H1 (cell line): ENCODE data around the gene CDCP1. TPM values are rescaled to one million over a fixed set of nuclear protein-coding genes. Genes with fewer than 3 reads are reported as not detected.

ENCODE experiments used
- CTCF ChIA-PET: fragments of 300-600 bp; sonication (Branson Sonifier 250); formaldehyde crosslinking; loops from one replicate; lab custom pipeline; 2021; ENCODE audit not compliant: partially characterized antibody; lab: Charles Lee
- POLR2A ChIA-PET: fragments of 300-600 bp; sonication (Branson Sonifier 250); formaldehyde crosslinking; loops from one replicate; lab custom pipeline; 2021; ENCODE audit warnings: inconsistent platforms; ENCODE audit not compliant: partially characterized antibody; lab: Charles Lee
- DNase-seq, 2 experiments: peaks; one replicate each; pipeline versions ENCODE4 v3.0.0 to v3.0.0-alpha.2; 2010 to 2022; ENCODE audit warnings: low spot score in 2 of 2, low read depth in 1 of 2, mixed read lengths in 1 of 2
- FAIRE-seq: peaks from 2 replicates; lab custom pipeline; 2011; peaks lifted over from hg19 to GRCh38; lab: Jason Lieb, UNC
- H2AFZ ChIP-seq: 2 replicates; pipeline ENCODE4 v1.8.1; 2012; ENCODE audit warnings: low read length, inconsistent platforms
- H2AK5ac ChIP-seq: 2 replicates; pipeline ENCODE4 v1.6.1; 2013; ENCODE audit warnings: low read depth, low read length
- H2BK120ac ChIP-seq: replicated peaks from 2 replicates; pipeline ENCODE3; 2013; ENCODE audit warnings: low read depth, low read length, inconsistent platforms
- H2BK12ac ChIP-seq: 2 replicates; pipeline ENCODE4 v1.6.1; 2013; ENCODE audit warnings: low read depth, low read length
- H2BK15ac ChIP-seq: 2 replicates; pipeline ENCODE4 v1.6.1; 2013; ENCODE audit warnings: low read length
- H2BK20ac ChIP-seq: 2 replicates; pipeline ENCODE4 v1.6.1; 2013; ENCODE audit warnings: low read length
- H2BK5ac ChIP-seq: 2 replicates; pipeline ENCODE4 v1.6.1; 2013; ENCODE audit warnings: low read depth, low read length
- H3K14ac ChIP-seq: 2 replicates; pipeline ENCODE4 v1.6.1; 2013; ENCODE audit warnings: inconsistent platforms; ENCODE audit not compliant: insufficient read length
- H3K18ac ChIP-seq: 2 replicates; pipeline ENCODE4 v1.6.1; 2013; ENCODE audit warnings: low read length; ENCODE audit errors: extremely low read depth
- H3K23ac ChIP-seq: 2 replicates; pipeline ENCODE4 v1.6.1; 2013; ENCODE audit warnings: inconsistent platforms; ENCODE audit not compliant: insufficient read length
- H3K23me2 ChIP-seq: 2 replicates; pipeline ENCODE4 v1.6.1; 2013; ENCODE audit warnings: low read depth, low read length
- H3K27ac ChIP-seq: 2 replicates; pipeline ENCODE4 v1.6.1; 2011; ENCODE audit warnings: low read depth, low read length, inconsistent platforms
- H3K27me3 ChIP-seq, 4 experiments: replicated peaks in 1 of 4; 1 replicate in 1 of 4; 2 replicates in 3 of 4; pipeline versions ENCODE4 v1.6.1 to v1.8.1; 2011 to 2013; ENCODE audit warnings: low read length in 3 of 4, mild to moderate bottlenecking in 3 of 4, inconsistent platforms in 2 of 4, mixed read lengths in 2 of 4, moderate library complexity in 1 of 4; ENCODE audit not compliant: control insufficient read depth in 3 of 4, insufficient read depth in 3 of 4; ENCODE audit errors: extremely low read depth in 1 of 4
- H3K36me3 ChIP-seq, 4 experiments: 2 replicates each; pipeline versions ENCODE4 v1.6.1 to v1.8.1; 2011 to 2013; ENCODE audit warnings: mild to moderate bottlenecking in 4 of 4, low read length in 3 of 4, moderate library complexity in 2 of 4, control low read depth in 1 of 4, inconsistent platforms in 1 of 4; ENCODE audit not compliant: insufficient read depth in 4 of 4, control insufficient read depth in 2 of 4
- H3K4ac ChIP-seq: replicated peaks from 2 replicates; pipeline ENCODE3; 2013; ENCODE audit warnings: low read length, low read depth, mixed read lengths, inconsistent platforms; ENCODE audit not compliant: insufficient read length
- H3K4me1 ChIP-seq, 4 experiments: replicated peaks in 1 of 4; 1 replicate in 1 of 4; 2 replicates in 3 of 4; pipeline versions ENCODE4 v1.6.1 to v1.8.1; 2011 to 2013; ENCODE audit warnings: low read length in 3 of 4, inconsistent platforms in 2 of 4, mixed read lengths in 1 of 4; ENCODE audit not compliant: insufficient read depth in 4 of 4, control insufficient read depth in 3 of 4
- H3K4me2 ChIP-seq, 2 experiments: 2 replicates each; pipeline versions ENCODE4 v1.6.1 to v1.8.1; 2011 to 2013; ENCODE audit warnings: low read depth in 2 of 2, low read length in 2 of 2, control low read depth in 1 of 2, inconsistent platforms in 1 of 2, mild to moderate bottlenecking in 1 of 2; ENCODE audit not compliant: insufficient read depth in 1 of 2
- H3K4me3 ChIP-seq, 4 experiments: fragments of 200-600, 300-600 bp in 1 of 4; sonication (generic), shearing (Covaris generic), sonication (Bioruptor Twin) in 1 of 4; 2 replicates each; pipeline versions ENCODE4 v1.5.1 to v1.8.1; 2011 to 2016; ENCODE audit warnings: low read length in 4 of 4, low read depth in 3 of 4, control low read depth in 2 of 4, inconsistent platforms in 2 of 4, mild to moderate bottlenecking in 2 of 4, mixed read lengths in 1 of 4, moderate library complexity in 1 of 4; ENCODE audit not compliant: insufficient read depth in 2 of 4; ENCODE audit errors: extremely low read depth in 1 of 4
- H3K56ac ChIP-seq: replicated peaks from 2 replicates; pipeline ENCODE3; 2013; ENCODE audit warnings: low read depth, mild to moderate bottlenecking, mixed read lengths, low read length, inconsistent platforms; ENCODE audit not compliant: insufficient read length
- H3K79me1 ChIP-seq: 2 replicates; pipeline ENCODE4 v1.6.1; 2013; ENCODE audit warnings: low read depth, low read length, control low read depth
- H3K79me2 ChIP-seq, 2 experiments: 2 replicates each; pipeline versions ENCODE4 v1.6.1 to v1.8.1; 2012 to 2013; ENCODE audit warnings: low read length in 2 of 2, mild to moderate bottlenecking in 2 of 2, inconsistent platforms in 1 of 2; ENCODE audit not compliant: insufficient read depth in 2 of 2, control insufficient read depth in 1 of 2
- H3K9ac ChIP-seq, 4 experiments: replicated peaks in 1 of 4; 1 replicate in 1 of 4; 2 replicates in 3 of 4; pipeline versions ENCODE4 v1.6.1 to v1.8.1; 2011 to 2013; ENCODE audit warnings: low read depth in 3 of 4, low read length in 3 of 4, control low read depth in 2 of 4, mild to moderate bottlenecking in 2 of 4, moderate library complexity in 2 of 4, inconsistent platforms in 1 of 4; ENCODE audit errors: extremely low read depth in 1 of 4
- H3K9me3 ChIP-seq, 2 experiments: 2 replicates each; pipeline versions ENCODE4 v1.6.1 to v1.8.1; 2012 to 2013; ENCODE audit warnings: mild to moderate bottlenecking in 2 of 2, moderate library complexity in 2 of 2, control low read depth in 1 of 2, inconsistent platforms in 1 of 2, low read depth in 1 of 2, low read length in 1 of 2, mixed read lengths in 1 of 2; ENCODE audit not compliant: insufficient read depth in 2 of 2
- H4K20me1 ChIP-seq, 2 experiments: replicated peaks in 1 of 2; 2 replicates each; pipeline versions ENCODE3 to v1.8.1; 2011 to 2013; ENCODE audit warnings: inconsistent platforms in 2 of 2, low read length in 2 of 2, mild to moderate bottlenecking in 1 of 2; ENCODE audit not compliant: insufficient read depth in 2 of 2, control insufficient read depth in 1 of 2
- H4K5ac ChIP-seq: 2 replicates; pipeline ENCODE4 v1.6.1; 2013; ENCODE audit warnings: low read length, low read depth, mixed read lengths, inconsistent platforms; ENCODE audit not compliant: insufficient read length
- H4K8ac ChIP-seq: 2 replicates; pipeline ENCODE4 v1.8.0; 2013; ENCODE audit warnings: mild to moderate bottlenecking, moderate library complexity, low read length, inconsistent platforms; ENCODE audit not compliant: insufficient read depth; ENCODE audit errors: extremely low read depth
- H4K91ac ChIP-seq: replicated peaks from 2 replicates; pipeline ENCODE3; 2013; ENCODE audit warnings: low read length, mixed read lengths, inconsistent platforms; ENCODE audit not compliant: insufficient read length
- BACH1 ChIP-seq: IDR thresholded peaks from 2 replicates; pipeline ENCODE4 v1.6.1; 2012; ENCODE audit warnings: low read length, improper control_type of control experiment
- CREB1 ChIP-seq: IDR thresholded peaks from 2 replicates; pipeline ENCODE4 v1.6.1; 2012; ENCODE audit warnings: inconsistent platforms
- EGR1 ChIP-seq: IDR thresholded peaks from 2 replicates; pipeline ENCODE4 v1.6.1; 2011; ENCODE audit warnings: low read depth, low read length, borderline replicate concordance
- GABPA ChIP-seq: IDR thresholded peaks from 2 replicates; pipeline ENCODE4 v1.6.1; 2011; ENCODE audit warnings: mild to moderate bottlenecking, low read length, moderate library complexity, borderline replicate concordance; ENCODE audit not compliant: insufficient read depth
- MAFK ChIP-seq: IDR thresholded peaks from 2 replicates; pipeline ENCODE4 v1.6.1; 2012; ENCODE audit warnings: low read depth, mild to moderate bottlenecking, improper control_type of control experiment, low read length
- MAX ChIP-seq: IDR thresholded peaks from 2 replicates; pipeline ENCODE4 v1.6.1; 2012; ENCODE audit warnings: inconsistent platforms
- TAF1 ChIP-seq: IDR thresholded peaks from 2 replicates; pipeline ENCODE4 v1.6.1; 2011; ENCODE audit warnings: mild to moderate bottlenecking, low read depth, low read length
- TEAD4 ChIP-seq: IDR thresholded peaks from 2 replicates; pipeline ENCODE4 v1.6.1; 2012; ENCODE audit warnings: low read depth, low read length, inconsistent platforms, mixed read lengths
- WGBS, 2 experiments: shearing (Covaris generic) in 1 of 2; methylation state at CpG; one replicate each; pipeline versions ENCODE4 v1.1.6 to v1.1.7; 2013 to 2015; ENCODE audit warnings: low lambda C conversion rate in 2 of 2, mixed read lengths in 2 of 2, inconsistent platforms in 1 of 2, low coverage in 1 of 2, missing lambda C conversion rate in 1 of 2; ENCODE audit not compliant: insufficient replicate concordance in 2 of 2, insufficient coverage in 1 of 2, insufficient read length in 1 of 2; ENCODE audit errors: extremely low coverage in 1 of 2, missing lambda C conversion rate in 1 of 2; 5-methylcytosine and 5-hydroxymethylcytosine counted together
- polyA plus RNA-seq, 7 experiments: library from polyadenylated mRNA; depleted of rRNA in 3 of 7; stranded (reverse) in 5 of 7; unstranded in 2 of 7; fragments of >200 nt in 5 of 7; fragments of 200-250 nt in 2 of 7; gene quantifications; 1 replicate in 5 of 7; 2 replicates in 1 of 7; 4 replicates in 1 of 7; pipeline versions ENCODE4 v1.2.1 to v1.2.3, GENCODE V29; 2011 to 2013; ENCODE audit warnings: missing spikeins in 2 of 7, mixed read lengths in 2 of 7
- total RNA-seq: library from RNA; stranded (reverse); fragmentation: NEBNext Ultra II Directional; extraction: Animal tissue kit (Norgen Biotek cat#: 25700); gene quantifications from 2 replicates; pipeline ENCODE4 v1.2.1, GENCODE V29; 2021

Gene CDCP1
- total and polyA plus RNA-seq, 2 of the 8 experiments (the other 6 are each of a cell fraction or from before 2014, with no cell fraction given) = 10.0 to 23.3 TPM

- no peaks in the 10 kb centered on the region for H3K79me2 ChIP-seq
- no peak overlapping the region for H2AK5ac ChIP-seq
- peak overlapping the region; percentile 89 for H2BK5ac ChIP-seq
- no peaks in the 10 kb centered on the region; a peak in 2 of 7 replicates for H3K27me3 ChIP-seq
- H4K20me1 ChIP-seq = no peaks in the 10 kb centered on the region
- H3K18ac ChIP-seq = peak overlapping the region; percentile 54; the same call in 1 of the 2 replicates
- H3K14ac ChIP-seq = no peak overlapping the region
- ChIA-PET POLR2A (interaction anchor here (1.2 to 1.3 kb wide), 2 partner anchors 38 to 148 kb away, joined by 3 to 4 read pairs; no protein-coding TSS in a partner anchor), CTCF (interaction anchor here (0.9 to 2.7 kb wide), 6 partner anchors 9 to 145 kb away, joined by 3 to 11 read pairs (median 3); no protein-coding TSS in a partner anchor)
- no peaks in the 10 kb centered on the region for H3K9me3 ChIP-seq
- peak overlapping the region; percentile 88 for H4K91ac ChIP-seq
- peak in 1 of 2 experiments; percentile 61 for DNase-seq
- no peak overlapping the region for H3K27ac ChIP-seq
- peak overlapping the region; percentile 81 for H2BK120ac ChIP-seq
- H2BK20ac ChIP-seq = peak overlapping the region; percentile 94; the same call in 1 of the 2 replicates
- TF ChIP-seq TEAD4 (peak; percentile 53; the same call in 1 of the 2 replicates), MAX (peak; percentile 64), MAFK (peak; percentile 97), TAF1 (0 out of 2 replicates have a peak, but pooled peaks have one; percentile 26), GABPA (no peak), EGR1 (no peak), CREB1 (peak; percentile 19; the same call in 1 of the 2 replicates), BACH1 (peak; percentile 96)
- H3K9ac ChIP-seq = no peak overlapping the region
- H3K4me2 ChIP-seq = peak overlapping the region in 1 of 2 experiments; percentile 6; a peak in 1 of 4 replicates
- peak overlapping the region; percentile 96 for H2BK12ac ChIP-seq
- no peaks in the 10 kb centered on the region for H3K23me2 ChIP-seq
- 55% methylated on average over 7 of the region's 7 CpGs; no CpG with 5 or more reads in 1 of the 2 experiments for WGBS, 2 experiments
- H2AFZ ChIP-seq = peak overlapping the region; percentile 97
- no peak overlapping the region for H4K5ac ChIP-seq
- H3K56ac ChIP-seq = no peak overlapping the region
- H3K4ac ChIP-seq = no peak overlapping the region
- no peak for FAIRE-seq
- H3K23ac ChIP-seq = no peak overlapping the region
- peaks cover 0 to 6% (median 4%) of the 10 kb centered on the region in 4 experiments; a peak in 5 of 7 replicates for H3K4me1 ChIP-seq
- H3K4me3 ChIP-seq = no peak overlapping the region
- H3K36me3 ChIP-seq = no peaks in the 10 kb centered on the region
- no peak overlapping the region for H4K8ac ChIP-seq
- H2BK15ac ChIP-seq = 0 out of 2 replicates have a peak overlapping the region, but pooled peaks have one; percentile 93
- H3K79me1 ChIP-seq = no peaks in the 10 kb centered on the region
Observed at GRCh38 chr3:45182915-45183871, 37.0 kb upstream of the CDCP1 start.
